Measurements from ENCODE around the gene GARNL3.

- TF ChIP-seq CTCF (IDR thresholded peaks at IDR 0.05; ENCODE audit: insufficient read depth, low read depth, low read length) (no peak), EZH2 (IDR thresholded peaks at IDR 0.05; ENCODE audit: insufficient read depth, low read length) (no peak)
Measured at GRCh38 chr9:127437497-127438264, 173.1 kb downstream of the GARNL3 start.

All from astrocyte (in vitro differentiated cells and primary cell).